ENCODE results near the gene PLSCR3.

GRCh38 chr17:7425316-7425715, 31.0 kb upstream of the PLSCR3 start, which contains the start of gene SPEM2:
- TF ChIP-seq CTCF (conservative IDR thresholded peaks at IDR 0.05 in 1 of 2, IDR thresholded peaks at IDR 0.05 in 1 of 2; ENCODE audit: extremely low read depth in 1 of 2, insufficient read depth in 1 of 2, low read depth in 1 of 2, low read length in 2 of 2) (no peak), EZH2 (IDR thresholded peaks at IDR 0.05; ENCODE audit: borderline replicate concordance, low read length) (no peak)
